Activated CD8-positive, alpha-beta memory T cell treated with anti-CD3 and anti-CD28 coated beads for 1 hour (primary cell): ENCODE results near the gene MKS1.

Source experiments
- DNase-seq, 2 donors: peaks; one replicate each; pipeline ENCODE4 v3.0.0-alpha.2; 2020; ENCODE audit warnings: low read depth in 1 of 2; ENCODE audit errors: extremely low read depth in 1 of 2

Gene MKS1

DNA sequence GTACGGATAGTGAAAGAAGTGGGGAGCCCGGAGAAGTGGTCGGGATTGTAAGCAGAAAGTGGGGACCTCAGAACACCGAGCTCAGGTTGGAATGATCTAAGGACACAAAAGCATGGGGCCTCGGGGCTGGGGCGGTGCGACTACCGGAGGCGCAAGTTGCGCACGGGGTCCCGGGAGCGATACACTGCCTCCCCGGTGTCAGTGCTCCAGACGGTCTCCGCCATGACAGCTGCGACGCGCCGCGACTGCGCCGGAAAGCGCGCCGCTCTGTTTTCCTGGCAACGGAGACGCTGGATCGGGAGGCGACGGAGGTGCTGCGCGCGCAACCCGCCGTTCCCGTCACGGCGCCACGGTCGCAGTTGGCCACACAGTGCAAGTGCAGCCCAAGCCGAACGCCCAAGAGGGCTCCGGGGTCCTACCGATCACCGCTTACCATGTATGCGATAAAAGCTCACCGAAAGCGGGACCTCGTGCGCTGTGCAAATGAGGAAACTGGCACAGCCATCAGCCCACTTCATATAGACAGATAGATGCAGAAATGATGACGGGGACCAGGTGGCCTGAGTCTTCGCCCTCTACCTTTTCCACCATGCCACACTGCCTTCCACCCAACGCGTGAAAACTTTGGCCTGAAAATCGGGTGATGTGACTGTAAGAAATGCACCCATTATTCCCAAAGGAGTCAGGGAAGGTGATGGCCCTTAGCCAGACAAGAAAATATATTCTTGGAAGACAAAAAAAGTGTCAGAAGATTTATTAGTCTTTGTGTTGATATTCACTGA, at the start of gene MKS1:
Gene MKS1, minus strand, starts transcription at position 249 of the 782 bp plus-strand sequence. Its CDS starts 25 bp downstream, at position 224.
- DNase-seq: peak; percentile 83 to 92

DNA sequence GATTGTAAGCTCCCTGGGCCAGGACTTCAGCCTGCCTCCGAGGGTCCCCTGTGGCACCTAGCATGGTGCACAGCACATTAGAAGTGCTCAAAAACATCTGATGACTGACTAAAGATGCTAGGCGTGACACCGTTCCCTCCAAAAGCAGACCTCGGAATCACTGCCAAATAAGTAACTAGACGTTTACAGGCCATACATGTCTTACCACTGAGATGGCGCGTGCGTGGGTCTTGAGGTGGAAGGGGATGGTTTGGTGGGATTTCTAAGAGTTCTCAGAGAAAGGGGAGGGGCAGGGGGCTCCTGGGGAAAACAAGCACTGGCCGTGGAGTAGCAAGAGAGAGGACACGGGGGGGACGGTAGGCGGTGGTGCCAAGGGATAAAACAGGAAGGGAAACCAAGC, 49.3 kb upstream of the MKS1 start:
- DNase-seq: no peak

DNA sequence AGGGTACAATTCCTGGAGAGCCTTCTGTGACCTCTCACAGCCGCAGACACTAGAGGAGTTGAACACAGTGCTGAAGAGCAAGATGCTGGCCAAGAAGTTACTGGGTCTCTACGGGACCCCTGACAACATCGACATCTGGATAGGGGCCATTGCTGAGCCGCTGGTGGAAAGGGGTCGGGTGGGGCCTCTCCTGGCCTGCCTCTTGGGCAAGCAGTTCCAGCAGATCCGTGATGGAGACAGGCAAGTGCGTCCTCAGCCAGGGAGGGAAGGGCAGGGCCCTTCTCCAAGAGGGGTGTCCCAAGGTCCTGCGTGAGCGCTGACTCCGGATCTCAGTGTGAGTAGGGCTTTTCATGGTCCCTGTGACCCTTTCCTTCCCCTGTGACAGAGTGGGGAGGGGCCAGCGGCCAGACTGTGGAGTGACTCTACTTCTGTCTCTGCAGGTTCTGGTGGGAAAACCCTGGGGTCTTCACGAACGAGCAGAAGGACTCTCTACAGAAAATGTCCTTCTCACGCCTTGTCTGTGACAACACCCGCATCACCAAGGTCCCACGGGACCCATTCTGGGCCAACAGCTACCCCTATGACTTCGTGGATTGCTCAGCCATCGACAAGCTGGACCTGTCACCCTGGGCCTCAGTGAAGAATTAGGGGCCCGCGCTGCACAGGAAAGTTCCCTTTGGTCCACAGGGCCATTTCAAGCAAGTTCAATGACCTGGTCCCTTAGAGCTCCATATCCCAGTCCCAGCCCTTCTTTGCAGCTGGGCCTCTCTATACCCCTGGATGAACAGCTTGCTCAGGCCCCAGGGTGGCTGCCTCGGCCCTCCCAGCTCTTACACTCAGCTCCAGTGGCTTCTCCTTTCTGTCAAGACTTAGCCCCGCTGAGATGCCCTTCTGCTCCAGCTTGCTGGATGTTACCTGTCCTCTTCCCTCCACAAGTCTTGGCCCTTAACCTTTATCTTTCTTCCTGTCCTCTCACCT, 48.6 kb upstream of the MKS1 start:
- DNase-seq: no peak

DNA sequence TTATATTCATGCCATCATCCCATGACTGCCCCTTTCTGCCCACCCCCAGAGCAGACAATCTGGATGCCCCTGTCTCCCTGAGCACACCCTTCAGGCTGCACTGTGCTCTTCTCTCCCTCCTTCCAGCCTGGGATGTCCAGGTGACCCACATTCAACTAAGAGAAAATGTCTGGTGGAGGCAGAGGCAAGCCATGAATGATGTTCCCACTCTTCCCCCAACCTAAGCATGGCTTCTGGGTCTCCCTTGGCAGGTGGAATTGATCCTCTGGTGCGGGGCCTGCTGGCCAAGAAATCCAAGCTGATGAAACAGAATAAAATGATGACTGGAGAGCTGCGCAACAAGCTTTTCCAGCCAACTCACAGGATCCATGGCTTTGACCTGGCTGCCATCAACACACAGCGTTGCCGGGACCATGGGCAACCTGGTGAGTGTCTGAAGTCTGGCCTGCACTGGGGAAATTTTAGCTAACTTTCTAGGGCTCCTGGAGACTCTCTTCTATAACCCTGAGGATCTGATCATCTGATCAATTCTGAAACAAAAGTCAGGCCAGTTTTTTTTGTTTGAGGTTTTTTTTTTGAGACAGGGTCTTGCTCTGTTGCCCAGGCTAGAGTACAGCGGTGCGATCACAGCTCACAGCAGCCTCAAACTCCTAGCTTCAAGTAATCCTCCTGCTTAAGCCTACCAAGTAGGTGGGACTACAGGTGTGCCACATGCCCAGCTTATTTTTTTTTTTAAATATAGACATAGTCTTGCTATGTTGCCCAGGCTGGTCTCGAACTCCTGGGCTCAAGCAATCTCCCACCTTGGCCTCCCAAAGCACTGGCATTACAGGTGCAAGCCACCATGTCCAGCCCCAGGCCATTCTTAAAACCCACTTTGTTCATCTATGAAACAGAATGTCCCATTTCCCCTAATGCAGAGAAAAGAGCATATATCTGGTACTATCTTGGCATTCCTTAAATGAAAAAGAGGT, 47.1 kb upstream of the MKS1 start:
- DNase-seq: no peak

DNA sequence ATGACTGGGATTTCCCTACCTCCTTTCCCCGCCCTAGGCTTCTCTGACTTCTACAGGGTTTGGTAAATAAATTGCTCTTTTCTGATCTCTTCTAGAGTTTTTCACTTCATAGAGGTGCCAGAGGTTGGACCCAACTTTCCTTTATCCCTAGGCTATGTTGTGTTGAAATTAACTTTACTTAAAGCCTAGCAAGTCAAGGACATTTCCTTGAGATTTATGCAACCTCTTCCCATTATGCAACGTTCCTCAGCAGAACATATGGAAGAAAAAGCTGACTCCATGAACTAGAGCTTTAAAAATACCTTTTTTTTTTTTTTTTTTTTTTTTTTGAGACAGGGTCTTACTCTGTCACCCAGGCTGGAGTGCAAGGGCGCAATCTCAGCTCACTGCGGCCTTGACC, 46.2 kb upstream of the MKS1 start:
- no peak for DNase-seq

- DNase-seq: no peak
These were observed 45.5 kb upstream of the MKS1 start for GRCh38 chr17:58264407-58265103.

DNA sequence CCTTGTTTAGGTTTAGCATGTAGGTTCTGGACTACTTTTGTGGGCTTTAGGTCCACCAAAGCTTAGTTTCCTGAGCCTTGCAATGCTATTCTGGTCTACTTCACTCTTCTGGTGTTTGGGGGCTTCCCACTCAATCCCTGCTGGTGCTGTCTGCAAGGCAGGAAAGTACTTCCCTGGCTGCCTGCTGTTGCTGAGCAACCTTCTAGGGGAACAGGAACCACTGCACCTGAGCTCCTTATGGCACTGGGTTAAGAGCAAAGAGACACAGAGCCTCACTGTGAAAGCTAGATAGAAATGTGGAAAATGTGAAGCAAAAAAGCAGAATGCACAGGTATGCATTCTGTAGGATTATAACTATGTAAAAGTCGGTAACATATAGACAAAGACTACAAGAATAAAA, 44.7 kb upstream of the MKS1 start:
- DNase-seq: no peak

- DNase-seq: no peak
These were observed 43.1 kb upstream of the MKS1 start for GRCh38 chr17:58262149-58262548.

DNA sequence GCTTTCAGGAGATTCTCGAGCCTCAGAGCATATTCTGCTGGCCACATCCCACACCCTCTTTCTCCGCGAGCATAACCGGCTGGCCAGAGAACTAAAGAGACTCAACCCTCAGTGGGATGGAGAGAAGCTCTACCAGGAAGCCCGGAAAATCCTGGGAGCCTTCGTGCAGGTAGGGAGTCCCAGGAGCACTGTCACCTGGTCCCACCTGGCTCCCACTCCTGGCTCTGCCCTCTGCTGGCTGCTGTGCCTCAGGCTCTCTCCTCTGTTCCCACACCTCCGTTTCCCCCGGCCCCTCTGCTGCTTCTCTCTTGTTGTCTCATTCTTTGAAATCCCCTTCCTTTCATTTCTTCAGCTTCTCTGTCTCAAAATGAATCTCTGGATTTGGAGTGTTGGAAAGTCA, 35.7 kb upstream of the MKS1 start:
- DNase-seq: no peak

- no peak for DNase-seq
These were observed 34.0 kb upstream of the MKS1 start for GRCh38 chr17:58253082-58253481.

DNA sequence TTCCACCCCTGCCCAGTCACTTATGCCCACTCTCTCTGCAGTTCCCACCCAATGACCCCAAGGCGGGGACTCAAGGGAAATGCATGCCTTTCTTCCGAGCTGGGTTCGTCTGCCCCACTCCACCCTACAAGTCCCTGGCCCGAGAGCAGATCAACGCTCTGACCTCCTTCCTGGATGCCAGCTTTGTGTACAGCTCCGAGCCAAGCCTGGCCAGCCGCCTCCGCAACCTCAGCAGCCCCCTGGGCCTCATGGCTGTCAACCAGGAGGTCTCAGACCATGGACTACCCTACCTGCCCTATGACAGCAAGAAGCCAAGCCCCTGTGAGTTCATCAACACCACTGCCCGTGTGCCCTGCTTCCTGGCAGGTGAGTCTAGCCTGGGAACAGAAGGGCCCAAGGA, 33.1 kb upstream of the MKS1 start:
- no peak for DNase-seq

- no peak for DNase-seq
These were observed 31.4 kb upstream of the MKS1 start for GRCh38 chr17:58250344-58251011.

DNA sequence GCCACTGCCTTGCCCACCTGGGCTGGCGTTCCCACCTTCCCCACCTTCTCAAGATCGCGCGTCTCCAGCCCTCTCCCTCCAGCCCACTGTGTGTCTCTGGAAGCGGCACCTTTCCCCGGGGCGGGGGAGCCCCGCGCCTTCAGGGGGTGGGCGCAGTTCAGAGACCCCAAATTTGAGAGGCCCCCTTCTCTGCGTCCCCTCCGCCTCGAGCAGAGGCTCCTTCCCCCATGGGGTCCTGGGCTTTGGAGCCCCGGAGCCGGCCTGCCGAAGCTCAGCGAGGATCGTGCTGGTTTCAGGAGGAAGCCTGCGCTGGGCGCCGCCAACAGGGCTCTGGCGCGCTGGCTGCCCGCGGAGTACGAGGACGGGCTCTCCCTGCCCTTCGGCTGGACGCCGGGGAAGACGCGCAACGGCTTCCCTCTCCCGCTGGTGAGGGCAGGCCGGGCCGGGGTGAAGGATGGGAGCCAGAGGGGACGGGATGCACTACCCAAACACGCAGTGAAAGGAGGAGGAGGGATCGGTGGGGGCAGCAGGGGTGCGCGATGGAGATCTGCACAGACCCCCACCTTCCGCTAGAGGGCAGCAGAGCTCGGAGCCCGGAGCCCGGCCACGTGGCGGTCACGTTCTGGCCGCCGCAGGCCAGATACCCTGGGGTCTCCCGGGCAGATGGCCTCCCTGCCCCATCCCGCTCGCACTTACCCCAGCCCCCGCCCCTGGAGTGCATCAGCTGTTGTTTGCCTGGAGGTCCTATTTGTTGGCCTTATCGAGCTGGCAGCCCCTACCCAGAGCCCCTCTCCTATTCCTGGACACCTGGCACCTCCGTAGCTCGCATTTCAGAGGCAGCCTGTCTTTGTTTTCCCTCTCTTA, 30.4 kb upstream of the MKS1 start:
- DNase-seq: peak; percentile 44 to 61

GRCh38 chr17:58248955-58249269, 29.9 kb upstream of the MKS1 start:
- no peak for DNase-seq

- DNase-seq: no peak
These were observed 28.7 kb upstream of the MKS1 start for GRCh38 chr17:58247511-58248363.

- no peak for DNase-seq
These were observed 27.7 kb upstream of the MKS1 start for GRCh38 chr17:58246781-58247180.

GRCh38 chr17:58246104-58246740, 27.2 kb upstream of the MKS1 start:
- DNase-seq: no peak
